Endothelial cell of umbilical vein (primary cell): ENCODE data around the gene NCF4. TPM values are rescaled to one million over a fixed set of nuclear protein-coding genes. Genes with fewer than 3 reads are reported as not detected.

Source experiments
- BruUV-seq: library from RNA; stranded (reverse); fragments of 400-500 nt; replicated peaks from 2 replicates; lab custom pipeline; 2021; lab: Mats Ljungman, UMichigan
- CTCF ChIA-PET: fragments of 300-600, 350-600 bp; sonication (Branson Sonifier 250); formaldehyde crosslinking; loops from one replicate; lab custom pipeline; 2021; ENCODE audit warnings: antibody characterized with exemption, inconsistent platforms; lab: Charles Lee
- POLR2A ChIA-PET: fragments of 300-600, 350-600 bp; sonication (Branson Sonifier 250); formaldehyde crosslinking; loops from one replicate; lab custom pipeline; 2021; ENCODE audit warnings: antibody characterized with exemption, inconsistent platforms; lab: Charles Lee
- DNase-seq: peaks from one replicate; pipeline ENCODE4 v3.0.0-alpha.2; 2011; ENCODE audit warnings: low read depth, low spot score
- FAIRE-seq: peaks from 2 replicates; lab custom pipeline; 2011; peaks lifted over from hg19 to GRCh38; lab: Jason Lieb, UNC
- H2AFZ ChIP-seq: 2 replicates; pipeline ENCODE4 v1.6.0; 2012; ENCODE audit warnings: low read depth, low read length, control low read depth, inconsistent platforms
- H3K27ac ChIP-seq: 2 replicates; pipeline ENCODE4 v1.5.1; 2011; ENCODE audit warnings: low read depth, mild to moderate bottlenecking, control low read depth, low read length, moderate library complexity; ENCODE audit not compliant: insufficient read depth
- H3K27me3 ChIP-seq, 2 experiments: 2 replicates each; pipeline versions ENCODE4 v1.6.0 to v1.6.1; 2011; ENCODE audit warnings: low read length in 2 of 2, mixed read lengths in 1 of 2; ENCODE audit not compliant: control insufficient read depth in 2 of 2, insufficient read depth in 2 of 2
- H3K36me3 ChIP-seq, 2 experiments: 2 replicates in 1 of 2; 3 replicates in 1 of 2; pipeline ENCODE4 v1.5.1; 2011; ENCODE audit warnings: low read length in 2 of 2, mild to moderate bottlenecking in 1 of 2, moderate library complexity in 1 of 2; ENCODE audit not compliant: control insufficient read depth in 2 of 2, insufficient read depth in 2 of 2; ENCODE audit errors: extremely low read depth in 1 of 2
- H3K4me1 ChIP-seq: 3 replicates; pipeline ENCODE4 v1.5.1; 2011; ENCODE audit warnings: mild to moderate bottlenecking, low read length; ENCODE audit not compliant: control insufficient read depth, insufficient read depth; ENCODE audit errors: extremely low read depth
- H3K4me2 ChIP-seq: 2 replicates; pipeline ENCODE4 v1.6.1; 2011; ENCODE audit warnings: low read length, control low read depth, mixed read lengths; ENCODE audit not compliant: insufficient read depth
- H3K4me3 ChIP-seq, 3 experiments: fragments of 200-600 bp in 1 of 3; sonication (generic), shearing (Covaris generic) in 1 of 3; replicated peaks in 1 of 3; 2 replicates each; pipeline ENCODE4 v1.5.1; 2011 to 2016; ENCODE audit warnings: control low read depth in 3 of 3, low read length in 3 of 3, mild to moderate bottlenecking in 2 of 3, inconsistent platforms in 1 of 3, low read depth in 1 of 3, moderate library complexity in 1 of 3; ENCODE audit not compliant: insufficient read depth in 1 of 3
- H3K79me2 ChIP-seq: 2 replicates; pipeline ENCODE4 v1.6.0; 2012; ENCODE audit warnings: low read length, inconsistent platforms; ENCODE audit not compliant: control insufficient read depth, insufficient read depth
- H3K9ac ChIP-seq: replicated peaks from 2 replicates; pipeline ENCODE3; 2011; ENCODE audit warnings: low read length, control low read depth; ENCODE audit not compliant: insufficient read depth; ENCODE audit errors: extremely low read depth
- H3K9me1 ChIP-seq: replicated peaks from 3 replicates; pipeline ENCODE4 v1.6.0; 2011; ENCODE audit warnings: mild to moderate bottlenecking, low read length; ENCODE audit not compliant: control insufficient read depth, insufficient read depth; ENCODE audit errors: extremely low read depth
- H3K9me3 ChIP-seq: replicated peaks from 2 replicates; pipeline ENCODE4 v1.5.1; 2012; ENCODE audit warnings: low read length, inconsistent platforms; ENCODE audit not compliant: control insufficient read depth, insufficient read depth
- H4K20me1 ChIP-seq: replicated peaks from 2 replicates; pipeline ENCODE3; 2011; ENCODE audit warnings: mild to moderate bottlenecking, low read length; ENCODE audit not compliant: control insufficient read depth, insufficient read depth; ENCODE audit errors: extremely low read depth
- EZH2 ChIP-seq: IDR thresholded peaks from 2 replicates; pipeline ENCODE4 v1.6.1; 2012; ENCODE audit warnings: borderline replicate concordance, low read depth, mild to moderate bottlenecking, moderate library complexity, low read length, inconsistent platforms; ENCODE audit not compliant: severe bottlenecking
- FOS ChIP-seq: IDR thresholded peaks from 2 replicates; pipeline ENCODE4 v1.6.1; 2011; ENCODE audit warnings: mild to moderate bottlenecking, low read length, moderate library complexity, borderline replicate concordance; ENCODE audit not compliant: insufficient read depth
- GATA2 ChIP-seq: IDR thresholded peaks from 2 replicates; pipeline ENCODE4 v1.7.0; 2011; ENCODE audit warnings: low read depth, mild to moderate bottlenecking, moderate library complexity, mixed read lengths, low read length; ENCODE audit not compliant: insufficient read length, insufficient read depth
- JUN ChIP-seq: IDR thresholded peaks from 2 replicates; pipeline ENCODE4 v1.6.1; 2011; ENCODE audit warnings: borderline replicate concordance, low read depth; ENCODE audit not compliant: insufficient read length, insufficient read depth
- MYC ChIP-seq: IDR thresholded peaks from one replicate; pipeline ENCODE4 v1.6.1; 2011; ENCODE audit warnings: mild to moderate bottlenecking, low read depth, low read length
- POLR2A ChIP-seq: IDR thresholded peaks from 2 replicates; pipeline ENCODE4 v1.6.1; 2012; ENCODE audit warnings: low read depth, mild to moderate bottlenecking, control low read depth, low read length
- POLR2AphosphoS5 ChIP-seq: IDR thresholded peaks from 2 replicates; pipeline ENCODE4 v1.6.1; 2012; ENCODE audit warnings: low read depth, mild to moderate bottlenecking, control low read depth, low read length, moderate library complexity; ENCODE audit not compliant: insufficient read depth
- dilution Hi-C: fragments of 300-500 bp; cut with MboI; formaldehyde crosslinking; loops from one replicate; pipeline ENCODE4 v1.15.0; 2019; ENCODE audit warnings: low sequenced_read_pairs; ENCODE audit not compliant: extremely low pct_ligation_motif_present
- intact Hi-C: fragments of 100-400 bp; cut with micrococcal nuclease; formaldehyde crosslinking; loops from one replicate; pipeline ENCODE4 v1.10.0; 2022
- polyA plus RNA-seq, 4 experiments: library from polyadenylated mRNA; depleted of rRNA in 3 of 4; stranded (reverse) in 3 of 4; unstranded in 1 of 4; fragments of >200 nt; gene quantifications; 2 replicates each; pipeline versions ENCODE4 v1.2.1 to v1.2.3, GENCODE V29; 2011 to 2012; ENCODE audit warnings: missing spikeins in 1 of 4
- total RNA-seq: library from RNA; stranded (reverse); gene quantifications from 2 replicates; pipeline ENCODE4 v1.2.3, GENCODE V29; 2021
- TF ChIP-seq, protein P1 (sequence below), 2 donors: IDR thresholded peaks; 1 replicate in 1 of 2; 2 replicates in 1 of 2; pipeline ENCODE4 v1.5.1; 2011; ENCODE audit warnings: low read length in 2 of 2, mild to moderate bottlenecking in 2 of 2, moderate library complexity in 2 of 2, control low read depth in 1 of 2, inconsistent platforms in 1 of 2, low read depth in 1 of 2; ENCODE audit not compliant: insufficient read depth in 1 of 2; ENCODE audit errors: extremely low read depth in 1 of 2
- TF ChIP-seq, protein P2 (sequence below): IDR thresholded peaks from 2 replicates; pipeline ENCODE4 v1.6.1; 2011; ENCODE audit not compliant: insufficient read depth, insufficient read length

NCF4 gene
- total and polyA plus RNA-seq, 2 donors (not counting 3 experiments of a cell fraction or from before 2014, with no cell fraction given): 0.07 TPM; not detected in 1

DNA sequence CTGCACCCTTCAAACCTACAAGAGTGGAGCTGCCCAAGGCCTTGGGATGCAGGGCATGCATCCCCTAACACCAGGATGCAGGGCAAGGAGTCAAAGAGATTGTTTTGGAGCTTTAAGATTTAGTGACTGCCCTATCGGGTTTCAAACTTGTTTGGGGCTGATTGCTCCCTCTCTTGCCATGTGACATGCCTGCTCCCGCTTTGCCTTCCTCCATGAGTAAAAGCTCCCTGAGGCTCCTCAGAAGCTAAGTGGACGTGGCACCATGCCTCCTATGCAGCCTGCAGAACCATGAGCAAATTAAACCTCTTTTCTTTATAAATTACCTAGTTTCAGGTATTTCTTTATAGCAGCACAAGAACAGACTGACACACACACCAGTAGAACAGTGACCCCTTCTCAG lies 36.8 kb downstream of the NCF4 start:
- Histone ChIP-seq H3K9me1 (no peaks in the 10 kb centered on the region), H3K79me2 (no peaks in the 10 kb centered on the region), H3K4me3 (no peak overlapping the region), H3K4me1 (peaks cover 2% of the 10 kb centered on the region), H3K27me3 (peaks cover 3 to 4% of the 10 kb centered on the region in 2 experiments), H3K9me3 (no peaks in the 10 kb centered on the region), H3K36me3 (no peaks in the 10 kb centered on the region), H4K20me1 (no peaks in the 10 kb centered on the region), H3K4me2 (no peak overlapping the region), H2AFZ (no peak overlapping the region), H3K9ac (no peak overlapping the region), H3K27ac (no peak overlapping the region)
- CTCF ChIA-PET: interaction anchor here (0.6 to 3.2 kb wide), 3 partner anchors 15 to 42 kb away, joined by 3 to 8 read pairs (median 3); partner anchors contain the start of gene CSF2RB
- dilution Hi-C loops (no loop called here), intact Hi-C loops (no loop called here)
- DNase-seq (no peak), FAIRE-seq (no peak)
- no TSS peak for BruUV-seq
- POLR2A ChIA-PET: no interaction called here
- TF ChIP-seq EZH2: no peak
- TF ChIP-seq, protein P1, sequence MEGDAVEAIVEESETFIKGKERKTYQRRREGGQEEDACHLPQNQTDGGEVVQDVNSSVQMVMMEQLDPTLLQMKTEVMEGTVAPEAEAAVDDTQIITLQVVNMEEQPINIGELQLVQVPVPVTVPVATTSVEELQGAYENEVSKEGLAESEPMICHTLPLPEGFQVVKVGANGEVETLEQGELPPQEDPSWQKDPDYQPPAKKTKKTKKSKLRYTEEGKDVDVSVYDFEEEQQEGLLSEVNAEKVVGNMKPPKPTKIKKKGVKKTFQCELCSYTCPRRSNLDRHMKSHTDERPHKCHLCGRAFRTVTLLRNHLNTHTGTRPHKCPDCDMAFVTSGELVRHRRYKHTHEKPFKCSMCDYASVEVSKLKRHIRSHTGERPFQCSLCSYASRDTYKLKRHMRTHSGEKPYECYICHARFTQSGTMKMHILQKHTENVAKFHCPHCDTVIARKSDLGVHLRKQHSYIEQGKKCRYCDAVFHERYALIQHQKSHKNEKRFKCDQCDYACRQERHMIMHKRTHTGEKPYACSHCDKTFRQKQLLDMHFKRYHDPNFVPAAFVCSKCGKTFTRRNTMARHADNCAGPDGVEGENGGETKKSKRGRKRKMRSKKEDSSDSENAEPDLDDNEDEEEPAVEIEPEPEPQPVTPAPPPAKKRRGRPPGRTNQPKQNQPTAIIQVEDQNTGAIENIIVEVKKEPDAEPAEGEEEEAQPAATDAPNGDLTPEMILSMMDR (IDR thresholded peaks at IDR 0.05; ENCODE audit: extremely low read depth in 1 of 2, insufficient read depth in 1 of 2, low read depth in 1 of 2, low read length in 2 of 2): no peak
- TF ChIP-seq, protein P2, sequence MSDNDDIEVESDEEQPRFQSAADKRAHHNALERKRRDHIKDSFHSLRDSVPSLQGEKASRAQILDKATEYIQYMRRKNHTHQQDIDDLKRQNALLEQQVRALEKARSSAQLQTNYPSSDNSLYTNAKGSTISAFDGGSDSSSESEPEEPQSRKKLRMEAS: no peak

DNA sequence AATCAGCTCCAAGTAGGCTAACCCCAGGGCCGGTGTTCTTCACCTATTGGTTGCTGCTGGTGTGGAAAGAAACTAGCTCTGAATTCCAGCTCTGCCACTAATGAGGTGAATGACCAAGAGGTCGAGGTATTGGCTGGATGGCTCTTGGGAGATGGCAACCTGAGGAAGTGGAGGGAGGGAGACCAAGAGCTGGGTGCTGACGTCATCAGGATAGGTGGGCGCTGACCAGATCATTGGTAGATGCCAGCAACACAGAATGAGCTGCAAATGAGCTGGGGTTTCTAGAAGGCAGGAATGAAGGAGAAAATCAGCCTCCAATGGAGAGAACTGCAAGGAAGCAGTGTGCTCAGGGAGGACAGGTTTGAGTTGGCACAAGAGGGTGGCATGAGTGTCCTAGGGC lies 37.9 kb downstream of the NCF4 start:
- dilution Hi-C loops (no loop called here), intact Hi-C loops (no loop called here)
- Histone ChIP-seq H3K9ac (no peak overlapping the region), H4K20me1 (no peaks in the 10 kb centered on the region), H3K79me2 (no peaks in the 10 kb centered on the region), H3K27me3 (peaks cover 3 to 4% of the 10 kb centered on the region in 2 experiments), H3K9me3 (no peaks in the 10 kb centered on the region), H3K4me1 (peaks cover 2% of the 10 kb centered on the region), H3K36me3 (no peaks in the 10 kb centered on the region), H3K9me1 (no peaks in the 10 kb centered on the region), H3K4me3 (no peak overlapping the region), H3K4me2 (no peak overlapping the region), H2AFZ (no peak overlapping the region), H3K27ac (no peak overlapping the region)
- BruUV-seq: no TSS peak
- TF ChIP-seq POLR2AphosphoS5 (no peak), POLR2A (no peak), EZH2 (no peak), JUN (no peak), GATA2 (no peak), FOS (no peak), MYC (no peak)
- TF ChIP-seq, protein P2: no peak
- TF ChIP-seq, protein P1 (IDR thresholded peaks at IDR 0.05; ENCODE audit: extremely low read depth in 1 of 2, insufficient read depth in 1 of 2, low read depth in 1 of 2, low read length in 2 of 2): no peak
- POLR2A ChIA-PET: no interaction called here
- DNase-seq (no peak), FAIRE-seq (no peak)
- CTCF ChIA-PET: interaction anchor here (1.0 to 3.2 kb wide), 2 partner anchors 14 to 43 kb away, joined by 3 to 8 read pairs; partner anchors contain the start of gene CSF2RB
